ENCODE data around the gene FBXL17.

GRCh38 chr5:108167174-108167573, 214.7 kb downstream of the FBXL17 start:
- TF ChIP-seq CTCF (IDR thresholded peaks at IDR 0.05), result no peak
- no peak for TF ChIP-seq EZH2 (IDR thresholded peaks at IDR 0.05; ENCODE audit: borderline replicate concordance, insufficient read depth, low read depth, low read length, poor library complexity, severe bottlenecking)
